Erythroblast (primary cell): ENCODE data around the gene TRIM73.
"Not testable (repeated sequence)": the region's sequence is repeated elsewhere in the genome, so short reads cannot be mapped to it uniquely, and the experiment has no call there.

ENCODE experiments used
- GATA1 ChIP-seq: IDR thresholded peaks from 2 replicates; pipeline ENCODE4 v1.6.1; 2011; ENCODE audit warnings: low read depth, mild to moderate bottlenecking, control low read depth, low read length, moderate library complexity
- POLR2A ChIP-seq: IDR thresholded peaks from 2 replicates; pipeline ENCODE4 v1.6.1; 2011; ENCODE audit warnings: mild to moderate bottlenecking, low read length

- not testable (repeated sequence) for TF ChIP-seq POLR2A, GATA1
These were observed 28.1 kb downstream of the TRIM73 start for GRCh38 chr7:75423481-75423880.
